SK-N-MC (cell line): ENCODE measurements around the gene TMEM255B.

Experiments
- EZH2 ChIP-seq: fragments of 200-600 bp; sonication (generic); IDR thresholded peaks from one replicate; pipeline ENCODE4 v1.6.1; 2017; ENCODE audit warnings: antibody characterized with exemption
- POLR2AphosphoS5 ChIP-seq: IDR thresholded peaks from 2 replicates; pipeline ENCODE4 v1.6.1; 2012; ENCODE audit warnings: mild to moderate bottlenecking, low read depth, low read length, borderline replicate concordance

- TF ChIP-seq POLR2AphosphoS5 (no peak), EZH2 (no peak)
Observed at GRCh38 chr13:113817860-113818691, 59.0 kb downstream of the TMEM255B start.
